OCI-LY1 (cell line): ENCODE measurements around the gene SMIM22.

Experiments
- H2AFZ ChIP-seq: fragments of 200-600 bp; sonication (generic), shearing (Covaris generic); 2 replicates; pipeline ENCODE4 v1.6.0; 2014; ENCODE audit warnings: antibody characterized with exemption, mild to moderate bottlenecking, low read length
- H3F3A ChIP-seq: fragments of 200-600 bp; sonication (generic), shearing (Covaris generic); 2 replicates; pipeline ENCODE4 v1.6.0; 2014; ENCODE audit warnings: mild to moderate bottlenecking, antibody characterized with exemption, low read length, moderate library complexity; ENCODE audit not compliant: insufficient read depth
- H3K27ac ChIP-seq: fragments of 200-600 bp; sonication (generic); 2 replicates; pipeline ENCODE4 v1.5.1; 2014; ENCODE audit warnings: low read length, mixed run types, mild to moderate bottlenecking, low read depth; ENCODE audit not compliant: poor library complexity, severe bottlenecking
- H3K27me3 ChIP-seq: fragments of 200-600 bp; sonication (generic); 2 replicates; pipeline ENCODE4 v1.6.0; 2014; ENCODE audit warnings: antibody characterized with exemption, mild to moderate bottlenecking, low read length, moderate library complexity; ENCODE audit not compliant: insufficient read depth
- H3K36me3 ChIP-seq: fragments of 200-600 bp; sonication (generic); 2 replicates; pipeline ENCODE4 v1.6.1; 2014; ENCODE audit warnings: mild to moderate bottlenecking, antibody characterized with exemption, low read length, moderate library complexity, mixed read lengths; ENCODE audit not compliant: insufficient read depth
- H3K4me1 ChIP-seq: fragments of 200-600 bp; sonication (generic); 2 replicates; pipeline ENCODE4 v1.5.1; 2014; ENCODE audit warnings: mild to moderate bottlenecking, low read length, moderate library complexity; ENCODE audit not compliant: insufficient read depth, severe bottlenecking
- H3K4me2 ChIP-seq: fragments of 200-600 bp; sonication (generic), shearing (Covaris generic); 2 replicates; pipeline ENCODE4 v1.6.1; 2014; ENCODE audit warnings: low read length
- H3K4me3 ChIP-seq: fragments of 200-600 bp; sonication (generic); 2 replicates; pipeline ENCODE4 v1.5.1; 2014; ENCODE audit warnings: low read length, low read depth, mild to moderate bottlenecking, mixed read lengths; ENCODE audit not compliant: poor library complexity, severe bottlenecking
- H3K79me2 ChIP-seq: fragments of 200-600 bp; shearing (Covaris generic); 2 replicates; pipeline ENCODE4 v1.6.1; 2016; ENCODE audit warnings: mixed run types, low read length, mixed read lengths; ENCODE audit not compliant: insufficient read depth
- H3K9ac ChIP-seq: fragments of 200-600 bp; sonication (generic), shearing (Covaris generic); 2 replicates; pipeline ENCODE4 v1.6.1; 2014; ENCODE audit warnings: mild to moderate bottlenecking, low read length, mixed read lengths
- H3K9me2 ChIP-seq: fragments of 200-600 bp; sonication (generic), shearing (Covaris generic); 2 replicates; pipeline ENCODE4 v1.6.1; 2014; ENCODE audit warnings: low read depth, mild to moderate bottlenecking, low read length, mixed read lengths
- H3K9me3 ChIP-seq: fragments of 200-600 bp; shearing (Covaris generic); 2 replicates; pipeline ENCODE4 v1.6.1; 2014; ENCODE audit warnings: low read length, mixed read lengths
- H4K20me1 ChIP-seq: fragments of 200-600 bp; sonication (generic), shearing (Covaris generic); 2 replicates; pipeline ENCODE4 v1.6.0; 2016; ENCODE audit warnings: mild to moderate bottlenecking, low read length; ENCODE audit not compliant: insufficient read depth
- EZH2 ChIP-seq: fragments of 200-600 bp; sonication (generic), shearing (Covaris generic); IDR thresholded peaks from 2 replicates; pipeline ENCODE4 v1.8.0; 2017; ENCODE audit warnings: borderline replicate concordance, mixed run types, mild to moderate bottlenecking, antibody characterized with exemption, low read length, moderate library complexity, mixed read lengths
- TF ChIP-seq, protein P1 (sequence below): fragments of 200-600 bp; sonication (generic), shearing (Covaris generic); IDR thresholded peaks from 2 replicates; pipeline ENCODE4 v1.5.1; 2017; ENCODE audit warnings: mild to moderate bottlenecking, antibody characterized with exemption, low read length, moderate library complexity, mixed read lengths

SMIM22 gene

DNA sequence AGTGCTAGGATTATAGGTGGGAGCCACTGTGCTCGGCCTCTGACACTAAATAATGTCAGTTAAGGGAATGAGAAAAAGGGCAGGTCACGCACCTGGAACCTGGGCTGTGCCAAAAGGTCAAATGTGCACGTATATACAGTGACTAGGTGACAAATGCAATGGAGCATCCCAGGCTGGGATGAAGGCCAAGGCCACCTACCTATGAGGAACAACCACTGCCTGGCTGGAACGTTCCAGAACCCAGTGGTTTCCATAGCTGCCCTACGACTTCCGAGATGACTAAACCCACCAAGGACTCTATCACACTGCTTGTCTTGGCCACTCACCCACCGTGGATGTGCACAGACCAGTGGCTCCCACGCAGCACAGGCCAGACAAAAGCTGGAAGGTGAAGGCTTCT is 44.3 kb upstream of the SMIM22 start:
- peaks cover 56% of the 10 kb centered on the region for H3K36me3 ChIP-seq
- no peak overlapping the region for H3K27ac ChIP-seq
- H3K79me2 ChIP-seq, result no peaks in the 10 kb centered on the region
- no peaks in the 10 kb centered on the region for H3K27me3 ChIP-seq
- no peaks in the 10 kb centered on the region for H3K9me3 ChIP-seq
- H2AFZ ChIP-seq, result no peak overlapping the region
- H3K9me2 ChIP-seq, result no peaks in the 10 kb centered on the region
- H3K4me2 ChIP-seq, result no peak overlapping the region
- no peak overlapping the region for H3K9ac ChIP-seq
- TF ChIP-seq, protein P1, sequence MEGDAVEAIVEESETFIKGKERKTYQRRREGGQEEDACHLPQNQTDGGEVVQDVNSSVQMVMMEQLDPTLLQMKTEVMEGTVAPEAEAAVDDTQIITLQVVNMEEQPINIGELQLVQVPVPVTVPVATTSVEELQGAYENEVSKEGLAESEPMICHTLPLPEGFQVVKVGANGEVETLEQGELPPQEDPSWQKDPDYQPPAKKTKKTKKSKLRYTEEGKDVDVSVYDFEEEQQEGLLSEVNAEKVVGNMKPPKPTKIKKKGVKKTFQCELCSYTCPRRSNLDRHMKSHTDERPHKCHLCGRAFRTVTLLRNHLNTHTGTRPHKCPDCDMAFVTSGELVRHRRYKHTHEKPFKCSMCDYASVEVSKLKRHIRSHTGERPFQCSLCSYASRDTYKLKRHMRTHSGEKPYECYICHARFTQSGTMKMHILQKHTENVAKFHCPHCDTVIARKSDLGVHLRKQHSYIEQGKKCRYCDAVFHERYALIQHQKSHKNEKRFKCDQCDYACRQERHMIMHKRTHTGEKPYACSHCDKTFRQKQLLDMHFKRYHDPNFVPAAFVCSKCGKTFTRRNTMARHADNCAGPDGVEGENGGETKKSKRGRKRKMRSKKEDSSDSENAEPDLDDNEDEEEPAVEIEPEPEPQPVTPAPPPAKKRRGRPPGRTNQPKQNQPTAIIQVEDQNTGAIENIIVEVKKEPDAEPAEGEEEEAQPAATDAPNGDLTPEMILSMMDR, result no peak
- no peak for TF ChIP-seq EZH2
- H4K20me1 ChIP-seq, result no peaks in the 10 kb centered on the region
- peaks cover 7% of the 10 kb centered on the region for H3K4me1 ChIP-seq
- no peak overlapping the region for H3K4me3 ChIP-seq
- no peaks in the 10 kb centered on the region for H3F3A ChIP-seq

DNA sequence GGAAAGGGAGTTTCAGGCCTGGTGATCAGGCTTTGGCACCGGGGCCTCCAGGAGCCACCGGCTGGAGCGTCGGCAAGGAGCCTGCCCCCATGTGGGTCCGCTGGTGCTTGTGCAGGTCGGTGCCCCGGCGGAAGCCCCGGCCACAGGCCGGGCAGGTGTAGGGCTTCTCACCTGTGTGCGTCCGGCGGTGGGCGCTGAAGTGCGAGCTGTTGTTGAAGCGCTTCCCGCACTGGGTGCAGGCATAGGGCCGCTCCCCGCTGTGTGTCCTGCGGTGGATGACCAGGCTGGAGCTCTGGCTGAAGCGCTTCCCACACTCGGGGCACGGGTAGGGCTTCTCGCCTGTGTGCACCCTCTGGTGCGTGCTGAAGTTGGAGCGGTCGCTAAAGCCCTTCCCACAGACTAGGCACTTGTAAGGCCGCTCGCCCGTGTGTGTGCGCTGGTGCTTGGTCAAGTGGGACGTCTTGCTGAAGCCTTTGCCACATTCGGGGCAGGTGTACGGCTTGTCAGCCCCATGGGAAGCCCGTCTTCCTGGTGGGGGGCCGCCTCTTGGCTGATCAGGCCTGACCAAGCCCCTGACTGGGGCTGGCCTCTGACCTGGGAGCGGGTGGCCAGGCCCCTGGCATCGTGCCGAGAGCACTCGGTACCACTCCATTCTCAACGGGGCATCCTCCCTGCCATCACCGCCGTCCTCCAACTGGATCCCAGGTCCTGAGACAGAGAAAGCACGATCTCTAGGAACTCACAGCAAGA is 42.6 kb upstream of the SMIM22 start:
- no peak overlapping the region for H3K9ac ChIP-seq
- no peaks in the 10 kb centered on the region for H4K20me1 ChIP-seq
- no peak overlapping the region for H2AFZ ChIP-seq
- peaks cover 7% of the 10 kb centered on the region for H3K4me1 ChIP-seq
- no peaks in the 10 kb centered on the region for H3F3A ChIP-seq
- H3K9me2 ChIP-seq, result no peaks in the 10 kb centered on the region
- H3K27ac ChIP-seq, result no peak overlapping the region
- no peak overlapping the region for H3K4me3 ChIP-seq
- H3K79me2 ChIP-seq, result no peaks in the 10 kb centered on the region
- peaks cover 68% of the 10 kb centered on the region for H3K36me3 ChIP-seq
- no peak overlapping the region for H3K4me2 ChIP-seq
- no peaks in the 10 kb centered on the region for H3K27me3 ChIP-seq
- no peaks in the 10 kb centered on the region for H3K9me3 ChIP-seq
- TF ChIP-seq, protein P1, result no peak
- no peak for TF ChIP-seq EZH2

DNA sequence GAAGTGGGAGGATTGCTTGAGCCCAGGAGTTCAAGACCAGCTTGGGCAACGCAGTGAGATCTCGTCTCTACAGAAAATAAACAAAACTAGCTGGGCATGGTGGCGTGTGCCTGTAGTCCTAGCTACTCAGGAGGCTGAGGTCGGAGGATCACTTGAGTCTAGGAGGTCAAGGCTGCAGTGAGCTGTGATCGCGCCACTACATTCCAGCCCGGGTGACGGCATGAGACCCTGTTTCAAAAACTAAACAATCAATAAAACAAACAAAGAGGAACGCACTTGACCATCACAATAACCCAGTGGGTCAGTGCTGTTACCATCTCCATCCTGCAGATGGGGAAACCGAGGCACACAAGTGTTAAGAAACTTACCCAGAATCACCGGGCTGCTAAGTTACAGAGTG is 41.9 kb upstream of the SMIM22 start:
- H3K27me3 ChIP-seq, result no peaks in the 10 kb centered on the region
- H3K9me2 ChIP-seq, result no peaks in the 10 kb centered on the region
- H3F3A ChIP-seq, result no peaks in the 10 kb centered on the region
- no peak overlapping the region for H3K4me3 ChIP-seq
- H3K4me2 ChIP-seq, result no peak overlapping the region
- H3K9ac ChIP-seq, result no peak overlapping the region
- H2AFZ ChIP-seq, result no peak overlapping the region
- no peaks in the 10 kb centered on the region for H4K20me1 ChIP-seq
- H3K36me3 ChIP-seq, result peaks cover 71% of the 10 kb centered on the region
- H3K79me2 ChIP-seq, result no peaks in the 10 kb centered on the region
- peaks cover 3% of the 10 kb centered on the region for H3K4me1 ChIP-seq
- no peak overlapping the region for H3K27ac ChIP-seq
- TF ChIP-seq EZH2, result no peak
- TF ChIP-seq, protein P1, result no peak
- no peaks in the 10 kb centered on the region for H3K9me3 ChIP-seq
